Measurements from ENCODE around the gene ATP8B3. TPM values are rescaled to one million over a fixed set of nuclear protein-coding genes. Genes with fewer than 3 reads are reported as not detected.

ATP8B3 gene
- total and polyA plus RNA-seq, 9 of the 15 experiments (the other 6 are each of a cell fraction or from before 2014, with no cell fraction given): 1.2 to 12.3 (median 3.8) TPM

DNA sequence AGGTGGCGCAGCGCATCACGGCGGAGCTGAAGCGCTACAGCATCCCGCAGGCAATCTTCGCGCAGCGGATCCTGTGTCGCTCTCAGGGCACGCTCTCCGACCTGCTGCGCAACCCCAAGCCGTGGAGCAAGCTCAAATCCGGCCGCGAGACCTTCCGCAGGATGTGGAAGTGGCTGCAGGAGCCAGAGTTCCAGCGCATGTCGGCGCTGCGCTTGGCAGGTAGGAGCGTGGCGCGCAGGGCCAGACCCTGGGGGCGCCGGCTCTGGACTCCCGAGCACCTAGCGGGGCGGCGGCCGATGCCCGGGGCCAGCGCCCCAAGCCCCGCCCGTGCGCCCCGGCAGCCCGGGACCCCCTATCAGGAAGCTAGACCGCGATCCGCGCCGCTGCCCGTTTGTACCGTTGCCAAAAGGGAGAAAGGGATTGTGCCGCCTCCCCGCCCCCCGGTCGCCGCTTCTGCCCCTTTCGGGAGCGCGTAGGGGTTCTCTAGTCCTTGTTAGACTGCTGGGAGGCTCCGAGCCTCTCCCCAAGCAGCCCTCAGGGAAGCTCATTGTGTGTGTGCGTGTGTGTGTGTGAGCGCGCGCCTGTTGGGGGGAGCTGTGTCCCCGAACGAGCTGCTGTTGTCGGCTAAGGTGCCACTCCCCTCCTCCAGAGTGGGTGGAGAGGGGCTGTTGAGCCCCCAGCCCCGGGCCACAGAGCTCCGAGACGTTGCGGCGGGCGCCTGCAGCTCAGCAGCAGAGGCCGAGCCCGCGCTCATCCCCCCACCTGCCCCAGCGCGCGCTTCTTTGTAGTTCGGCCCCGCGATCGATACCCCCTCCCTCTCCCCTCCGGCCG is 57.2 kb downstream of the ATP8B3 start:
- POLR2A ChIA-PET: interaction anchor here (0.6 to 1.6 kb wide), 5 partner anchors 11 to 237 kb away, joined by 3 to 4 read pairs (median 3); no protein-coding TSS in a partner anchor
- peak in 1 of 4 experiments; percentile 61 for DNase-seq (ENCODE audit: extremely low read depth in 1 of 4, low spot score in 3 of 4)
- no peak for TF ChIP-seq ZBTB11 (CRISPR knock-in tag; IDR thresholded peaks at IDR 0.05)
- no peak for TF ChIP-seq SRSF9 (IDR thresholded peaks at IDR 0.05; ENCODE audit: borderline replicate concordance, low read depth, low read length)
- no peak for TF ChIP-seq BDP1 (IDR thresholded peaks at IDR 0.05; ENCODE audit: insufficient read depth, insufficient read length)
- no peak for TF ChIP-seq POLR3G (IDR thresholded peaks at IDR 0.05; ENCODE audit: extremely low read depth, insufficient read length, insufficient replicate concordance)
- no peak for TF ChIP-seq CREB3L1 (IDR thresholded peaks at IDR 0.05; ENCODE audit: borderline replicate concordance, low read depth)
- TF ChIP-seq TBP (optimal IDR thresholded peaks at IDR 0.05; ENCODE audit: low read depth, low read length): no peak
- TF ChIP-seq ZNF445 (CRISPR knock-in tag; IDR thresholded peaks at IDR 0.05; ENCODE audit: low read depth): no peak
- TF ChIP-seq FIP1L1 (IDR thresholded peaks at IDR 0.05; ENCODE audit: low read depth, low read length, poor library complexity, severe bottlenecking): peak; percentile 42
- no peak for TF ChIP-seq ZNF224 (CRISPR knock-in tag; IDR thresholded peaks at IDR 0.05)
- peak; percentile 95; the same call in 1 of the 2 replicates for TF ChIP-seq HDAC6 (IDR thresholded peaks at IDR 0.05; ENCODE audit: low read depth, low read length)
- no peak for TF ChIP-seq SNIP1 (IDR thresholded peaks at IDR 0.05; ENCODE audit: low read depth)
- TF ChIP-seq VEZF1 (CRISPR knock-in tag; IDR thresholded peaks at IDR 0.05): no peak

More for the DNA sequence above, 57.2 kb downstream of the ATP8B3 start:
- no peaks in the 10 kb centered on the region for H3K36me3 ChIP-seq (ENCODE audit: control insufficient read depth, insufficient read depth, low read length)
- no peaks in the 10 kb centered on the region for H3K9me1 ChIP-seq (ENCODE audit: control insufficient read depth, insufficient read depth, low read length)
- CTCF ChIA-PET (ENCODE audit: low intra/inter-chr PET ratio): no interaction called here
- no peak overlapping the region for H3K27ac ChIP-seq (ENCODE audit: extremely low read depth, low read depth, low read length)
- ATAC-seq (peak; percentile 33; the same call in 1 of the 3 replicates), FAIRE-seq (no peak)
- no peak overlapping the region for H3K4me2 ChIP-seq (ENCODE audit: insufficient read depth, low read length)
- peaks cover 29 to 43% of the 10 kb centered on the region in 2 experiments; a peak in 4 of 5 replicates for H3K27me3 ChIP-seq (ENCODE audit: control insufficient read depth in 2 of 2, insufficient read depth in 2 of 2, low read length in 2 of 2)
- H2AFZ ChIP-seq (ENCODE audit: low read depth, low read length): no peak overlapping the region
- intact Hi-C loops (cut with micrococcal nuclease) (no loop called here), in situ Hi-C loops (cut with MboI) (no loop called here)
- no peak overlapping the region for H3K4me3 ChIP-seq
- H3K4me1 ChIP-seq (replicated peaks in 1 of 2; ENCODE audit: control insufficient read depth in 2 of 2, insufficient read depth in 2 of 2, low read length in 2 of 2): peaks cover 0 to 65% of the 10 kb centered on the region in 2 experiments; a peak in 2 of 5 replicates
- H3K9me3 ChIP-seq (replicated peaks; ENCODE audit: control insufficient read depth, insufficient read depth, low read depth, low read length): no peaks in the 10 kb centered on the region
- 13% methylated on average over 47 of the region's 80 CpGs for WGBS (ENCODE audit: insufficient coverage, low coverage, missing lambda C conversion rate)
- no peaks in the 10 kb centered on the region; the same call in 1 of the 2 replicates for H4K20me1 ChIP-seq (replicated peaks; ENCODE audit: control insufficient read depth, insufficient read depth, low read length)
- H3K79me2 ChIP-seq (ENCODE audit: control insufficient read depth, insufficient read depth, low read length): no peaks in the 10 kb centered on the region
- H3K9ac ChIP-seq (ENCODE audit: insufficient read depth in 1 of 2, low read depth in 2 of 2, low read length in 2 of 2): no peak overlapping the region
- no TSS peak for BruUV-seq (replicated peaks)
